Activated effector memory CD4-positive, alpha-beta T cell treated with Interleukin-2 at 50 U/mL for 16 hours (primary cell): Measurements from ENCODE around the gene ZNF22.

Experiments
- DNase-seq: peaks from one replicate; pipeline ENCODE4 v3.0.0-alpha.2; 2020

ZNF22 gene

GRCh38 chr10:44978213-44978569 is 22.5 kb upstream of the ZNF22 start:
- DNase-seq = no peak

- DNase-seq = no peak
Measured at GRCh38 chr10:44978570-44979280, 22.0 kb upstream of the ZNF22 start, which contains the start of gene DEPP1. DEPP1 (minus strand) TSS chr10:44978809; CDS start chr10:44978030, 779 bp downstream.

DNA sequence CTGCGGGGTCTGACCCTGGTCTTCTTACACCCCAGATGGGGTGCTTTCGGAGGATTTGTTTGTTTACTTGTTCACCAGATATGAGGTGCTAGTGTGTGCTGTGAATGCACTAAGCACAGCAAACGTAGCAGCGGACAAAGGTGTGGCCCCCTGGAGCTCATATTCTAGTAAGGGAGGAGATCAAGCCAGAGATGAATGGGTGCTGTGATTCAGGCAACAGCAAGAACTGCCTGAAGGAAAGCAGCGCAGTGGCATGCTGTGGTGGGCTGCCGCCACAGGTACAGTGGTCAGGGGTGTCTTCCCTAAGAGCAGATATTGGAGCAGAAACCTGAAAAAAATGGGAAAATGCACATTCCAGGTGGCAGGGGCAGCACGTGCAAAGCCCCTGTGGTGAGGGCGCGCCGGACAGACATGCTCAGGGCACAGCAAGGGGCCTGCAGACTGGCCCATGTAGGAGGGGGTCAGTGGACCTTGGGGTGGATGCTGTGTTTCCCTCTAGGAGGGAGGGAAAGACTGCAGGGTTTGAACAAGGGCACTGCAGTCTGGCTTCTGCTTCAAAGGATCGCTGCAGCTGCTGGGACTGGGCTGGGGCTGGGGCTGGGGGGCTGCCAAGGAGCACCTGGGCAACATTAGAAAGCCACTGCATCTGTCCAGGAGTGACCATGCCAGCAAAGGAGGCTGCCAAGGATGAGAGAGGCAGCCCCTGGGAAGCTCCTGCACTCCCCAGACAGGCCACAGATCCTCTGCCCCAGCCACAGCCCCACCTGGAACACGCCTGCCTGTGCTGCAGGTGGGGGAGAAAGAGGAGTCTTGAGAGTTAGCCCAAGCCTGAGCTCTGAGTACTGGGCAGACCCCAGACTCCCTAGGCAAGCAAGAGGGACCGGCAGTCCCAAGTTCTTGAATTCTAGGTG is 21.2 kb upstream of the ZNF22 start:
- no peak for DNase-seq

DNA sequence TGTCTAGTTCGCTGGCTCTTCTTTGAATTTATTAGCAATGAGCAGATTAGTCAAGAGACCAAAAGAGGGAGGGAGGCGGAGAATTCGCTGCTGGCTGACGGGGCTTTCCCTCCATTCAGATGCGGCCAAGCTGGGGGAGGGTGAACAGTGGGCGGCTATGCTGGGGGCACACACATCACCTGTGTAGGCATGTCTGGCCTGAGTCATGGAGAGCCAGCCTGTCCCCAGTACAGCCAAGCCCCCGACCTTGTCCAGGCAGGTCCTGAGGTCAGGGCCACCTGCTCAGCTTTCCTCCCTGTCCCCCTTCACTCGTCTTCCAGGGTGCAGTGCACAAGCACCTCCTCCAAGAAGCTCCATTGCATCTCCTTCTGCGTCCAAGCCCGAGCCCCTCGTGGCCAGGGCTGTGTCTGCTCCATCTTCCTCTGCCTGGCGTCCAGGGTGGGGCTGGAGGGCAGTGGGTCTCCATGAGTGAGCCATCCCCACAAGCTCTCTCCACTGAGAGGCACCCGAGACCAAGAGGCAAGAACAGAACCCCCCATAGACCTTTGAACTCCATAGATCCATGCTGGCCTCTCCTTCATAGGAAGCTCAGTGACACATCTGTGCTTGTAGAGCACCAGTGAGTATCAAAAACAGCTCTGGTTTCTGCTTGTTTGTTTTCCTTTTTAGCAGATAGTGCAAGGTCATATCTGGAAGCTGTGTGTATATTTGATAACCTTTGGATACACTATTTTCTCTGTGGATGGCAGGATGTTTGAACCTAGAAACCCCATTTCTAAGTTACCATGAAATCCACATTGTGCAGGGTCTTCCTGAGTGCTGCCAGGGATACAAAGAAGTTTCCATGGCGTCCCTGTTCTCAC is 20.2 kb upstream of the ZNF22 start:
- DNase-seq = no peak

DNA sequence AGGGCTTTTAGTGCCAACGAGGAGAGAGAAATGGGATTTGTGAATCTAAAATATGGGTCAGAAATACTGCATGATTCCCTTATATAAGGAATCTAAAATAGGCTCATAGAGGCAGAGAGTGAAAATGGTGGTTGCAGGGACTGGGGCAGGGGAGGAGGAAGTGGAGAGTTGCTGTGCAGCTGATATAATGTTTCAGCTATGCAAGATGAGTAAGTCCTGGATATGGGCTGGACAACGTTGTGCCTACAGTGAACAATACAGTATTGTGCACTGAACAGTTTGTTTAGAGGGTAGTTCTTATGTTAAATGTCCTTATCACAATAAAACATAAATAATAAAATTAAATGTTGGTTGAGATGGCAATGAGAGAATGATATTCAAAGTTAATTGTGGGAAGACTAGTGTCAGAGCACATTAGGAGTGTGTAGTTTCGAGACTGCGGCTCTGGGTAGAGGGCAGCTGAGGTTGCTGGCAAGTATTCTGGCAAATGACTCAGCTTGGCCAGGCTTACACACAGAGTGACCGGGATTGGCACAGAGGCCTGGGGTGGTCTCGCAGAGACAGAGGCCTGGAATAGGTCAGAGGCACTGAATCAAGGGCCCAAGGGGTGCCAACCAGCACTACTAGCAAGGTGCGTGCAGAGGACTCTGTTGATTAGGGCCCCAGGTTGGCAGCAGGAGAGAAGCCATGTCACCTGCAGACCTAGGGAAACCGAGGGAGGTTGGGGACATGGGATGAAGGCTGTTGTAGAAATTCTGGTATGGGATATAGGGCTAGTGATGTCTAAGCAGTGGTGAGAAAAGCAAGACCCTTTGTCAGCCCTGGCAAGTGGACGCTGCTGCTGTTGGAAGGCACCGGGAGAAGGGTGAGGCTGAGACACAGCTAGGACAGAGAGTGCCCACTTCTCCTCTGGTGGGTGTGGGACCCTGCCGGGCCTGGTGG is 19.3 kb upstream of the ZNF22 start:
- DNase-seq = no peak

- no peak for DNase-seq
Measured at GRCh38 chr10:44982114-44982460, 18.6 kb upstream of the ZNF22 start.

DNA sequence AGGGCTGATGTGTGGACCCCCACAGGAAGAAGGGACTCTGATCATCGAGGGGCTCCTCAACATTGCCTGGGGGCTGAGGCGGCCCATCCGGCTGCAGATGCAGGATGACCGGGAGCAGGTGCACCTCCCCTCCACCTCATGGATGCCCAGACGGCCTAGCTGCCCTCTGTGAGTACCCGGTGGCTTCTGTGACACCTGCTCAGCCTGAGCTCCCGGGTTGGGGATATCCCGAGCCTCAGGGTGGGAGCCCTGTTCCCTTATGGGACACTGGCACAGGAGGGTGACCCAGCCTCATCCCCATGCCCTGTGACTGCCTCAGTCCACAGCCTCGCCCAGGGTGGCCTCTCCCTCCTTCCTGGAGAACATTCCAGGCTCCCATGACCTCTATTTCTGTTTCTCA is 18.2 kb upstream of the ZNF22 start:
- no peak for DNase-seq

- no peak for DNase-seq
Measured at GRCh38 chr10:44983066-44983894, 17.4 kb upstream of the ZNF22 start.

DNA sequence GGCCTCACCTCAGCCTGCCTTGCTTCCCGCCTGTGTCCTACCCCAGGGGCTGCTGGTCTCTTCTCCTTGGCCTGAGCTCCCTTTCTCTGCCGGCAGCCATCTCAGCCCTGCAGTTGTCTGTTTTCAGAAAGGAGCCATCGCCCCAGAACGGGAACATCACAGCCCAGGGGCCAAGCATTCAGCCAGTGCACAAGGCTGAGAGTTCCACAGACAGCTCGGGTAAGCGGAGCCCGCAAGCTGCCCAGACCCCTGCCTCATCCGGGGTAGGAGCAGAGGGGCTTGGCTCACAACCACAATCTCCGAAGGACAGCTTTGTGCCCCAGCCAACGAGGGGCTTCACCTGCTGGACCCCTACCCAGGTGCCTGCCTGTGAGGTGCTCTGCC is 16.8 kb upstream of the ZNF22 start:
- DNase-seq = no peak

GRCh38 chr10:44984671-44985101 is 16.0 kb upstream of the ZNF22 start:
- DNase-seq = no peak

DNA sequence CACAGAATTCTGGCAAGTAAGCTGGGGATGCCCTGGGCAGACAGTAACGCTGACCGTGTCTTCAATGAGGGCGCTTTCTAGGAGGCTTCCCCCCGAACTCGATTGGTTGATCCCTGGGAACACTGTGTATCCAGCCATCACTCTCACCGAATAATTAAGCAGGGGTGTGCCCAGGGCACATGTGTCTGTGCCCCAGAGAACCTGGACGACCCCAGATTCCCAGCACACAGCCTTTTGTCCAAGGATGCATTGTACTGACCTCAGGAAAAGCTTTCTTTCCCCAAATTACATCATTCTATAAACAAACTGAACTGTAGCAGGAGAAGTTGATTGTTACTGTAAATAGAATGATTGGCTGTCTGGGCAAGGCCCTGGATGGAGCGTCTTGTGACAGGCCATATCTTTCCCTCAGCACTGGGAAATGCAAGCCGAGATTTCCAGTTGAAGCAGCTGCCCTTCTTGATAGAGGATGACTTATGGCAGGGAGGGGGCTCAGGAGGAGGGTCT is 15.5 kb upstream of the ZNF22 start:
- no peak for DNase-seq

GRCh38 chr10:44986179-44986578 is 14.5 kb upstream of the ZNF22 start:
- DNase-seq = no peak

- no peak for DNase-seq
Measured at GRCh38 chr10:44986670-44987069, 14.1 kb upstream of the ZNF22 start.

DNA sequence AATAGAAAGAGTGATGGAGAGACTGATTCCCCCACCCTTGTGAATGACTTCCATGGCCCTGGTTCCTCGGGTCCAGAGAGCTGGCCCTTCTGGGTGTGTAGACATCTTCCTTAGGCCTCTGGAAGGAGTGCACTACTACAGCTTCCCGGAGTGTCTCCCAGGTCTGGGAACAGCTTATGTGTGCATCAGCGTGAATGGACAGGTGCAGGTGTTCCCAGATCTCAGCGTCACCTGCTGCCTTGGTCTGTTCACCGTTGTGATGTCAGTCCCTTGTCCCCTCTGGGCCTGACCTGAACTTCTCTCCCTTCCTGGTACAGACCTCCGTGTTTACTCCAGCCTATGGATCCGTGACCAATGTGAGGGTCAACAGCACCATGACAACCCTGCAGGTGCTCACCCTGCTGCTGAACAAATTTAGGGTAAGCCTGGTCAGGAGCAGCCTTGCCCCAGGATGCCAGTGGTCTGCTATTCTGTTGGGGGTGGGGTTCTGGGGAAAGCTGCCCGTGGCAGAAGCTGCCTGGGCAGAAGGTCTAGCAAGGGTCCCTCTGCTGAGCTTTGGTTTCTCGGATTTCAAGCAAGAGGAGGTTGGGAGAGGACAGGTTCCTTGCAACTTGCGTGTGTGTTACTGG is 11.7 kb upstream of the ZNF22 start:
- DNase-seq = no peak

DNA sequence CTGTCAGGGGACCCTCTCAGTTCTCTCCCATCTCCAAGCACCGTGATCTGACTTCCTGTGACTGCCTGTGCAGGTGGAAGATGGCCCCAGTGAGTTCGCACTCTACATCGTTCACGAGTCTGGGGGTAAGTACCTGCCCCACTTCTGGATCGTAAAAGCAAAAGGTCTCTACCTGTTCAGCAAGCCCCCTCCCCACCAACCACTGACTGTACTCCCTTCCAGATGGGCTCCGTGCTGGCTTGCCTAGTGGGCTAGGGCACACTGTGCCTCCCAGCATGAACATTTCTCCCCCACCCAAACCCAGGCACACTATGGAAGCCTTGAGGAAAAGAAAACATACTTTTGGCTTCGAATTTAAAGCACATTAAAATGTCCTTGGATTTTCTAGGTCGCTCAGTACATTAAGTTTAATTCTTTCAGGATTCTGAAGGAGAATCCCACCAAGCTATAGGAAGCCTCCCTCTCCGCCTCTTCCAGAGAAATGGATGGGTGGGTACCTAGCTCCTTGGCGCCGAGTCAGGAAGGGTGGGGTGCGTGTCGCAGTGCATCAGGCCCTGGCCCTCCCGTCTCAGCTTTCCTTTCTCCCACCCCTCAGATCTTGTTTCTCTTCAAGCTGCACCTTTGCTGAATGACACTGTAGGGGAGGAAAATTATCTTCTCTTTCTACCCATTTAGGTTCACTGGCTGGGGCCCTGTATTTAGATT is 11.0 kb upstream of the ZNF22 start:
- DNase-seq = no peak

DNA sequence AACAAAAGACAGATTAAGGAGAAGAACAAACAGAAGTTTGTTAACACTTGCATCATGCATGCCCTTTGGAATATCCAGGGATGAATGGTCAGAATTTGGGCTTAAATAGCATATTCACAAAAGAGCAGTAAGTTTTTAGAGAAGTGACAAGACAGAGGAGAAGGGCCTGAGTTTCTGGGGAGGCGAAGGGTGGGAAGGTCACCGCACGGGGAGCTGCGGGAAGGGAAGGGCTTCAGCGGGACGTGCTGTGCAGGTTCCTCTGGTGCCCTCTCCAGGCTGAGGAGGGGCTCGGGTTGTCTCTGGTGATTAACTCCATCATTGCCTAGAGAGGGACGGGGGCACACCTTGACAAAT is 10.4 kb upstream of the ZNF22 start:
- no peak for DNase-seq

DNA sequence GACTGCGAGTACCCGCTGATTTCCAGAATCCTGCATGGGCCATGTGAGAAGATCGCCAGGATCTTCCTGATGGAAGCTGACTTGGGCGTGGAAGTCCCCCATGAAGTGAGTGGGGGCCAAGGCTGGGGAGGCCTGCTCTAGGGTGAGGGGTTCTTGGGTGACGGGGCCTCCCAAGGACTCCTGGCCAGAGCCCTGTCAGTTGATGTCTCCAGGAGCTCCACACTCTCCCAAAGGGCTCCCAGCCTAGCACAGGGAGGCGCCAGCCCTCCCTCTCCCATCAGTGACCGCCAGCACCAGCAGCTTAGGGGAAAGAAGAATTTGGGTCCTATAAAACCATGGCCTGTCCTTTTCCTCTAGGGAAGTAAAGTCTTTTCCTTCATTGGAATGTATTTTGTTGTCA is 9.8 kb upstream of the ZNF22 start:
- DNase-seq = no peak

DNA sequence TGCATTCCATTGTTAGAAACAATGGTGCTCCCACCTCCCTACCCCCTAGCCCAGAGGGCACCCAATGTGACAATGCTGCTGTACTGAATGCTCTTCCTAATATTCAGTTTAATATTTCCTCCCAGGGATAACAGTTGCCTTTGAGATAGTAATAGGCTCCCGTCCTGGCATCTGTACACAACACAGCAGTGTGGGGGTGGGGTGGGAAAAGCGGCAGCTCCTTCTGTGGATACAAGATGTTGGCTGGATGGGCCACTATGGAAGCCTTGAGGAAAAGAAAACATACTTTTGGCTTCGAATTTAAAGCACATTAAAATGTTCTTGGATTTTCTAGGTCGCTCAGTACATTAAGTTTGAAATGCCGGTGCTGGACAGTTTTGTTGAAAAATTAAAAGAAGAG is 9.2 kb upstream of the ZNF22 start:
- no peak for DNase-seq

DNA sequence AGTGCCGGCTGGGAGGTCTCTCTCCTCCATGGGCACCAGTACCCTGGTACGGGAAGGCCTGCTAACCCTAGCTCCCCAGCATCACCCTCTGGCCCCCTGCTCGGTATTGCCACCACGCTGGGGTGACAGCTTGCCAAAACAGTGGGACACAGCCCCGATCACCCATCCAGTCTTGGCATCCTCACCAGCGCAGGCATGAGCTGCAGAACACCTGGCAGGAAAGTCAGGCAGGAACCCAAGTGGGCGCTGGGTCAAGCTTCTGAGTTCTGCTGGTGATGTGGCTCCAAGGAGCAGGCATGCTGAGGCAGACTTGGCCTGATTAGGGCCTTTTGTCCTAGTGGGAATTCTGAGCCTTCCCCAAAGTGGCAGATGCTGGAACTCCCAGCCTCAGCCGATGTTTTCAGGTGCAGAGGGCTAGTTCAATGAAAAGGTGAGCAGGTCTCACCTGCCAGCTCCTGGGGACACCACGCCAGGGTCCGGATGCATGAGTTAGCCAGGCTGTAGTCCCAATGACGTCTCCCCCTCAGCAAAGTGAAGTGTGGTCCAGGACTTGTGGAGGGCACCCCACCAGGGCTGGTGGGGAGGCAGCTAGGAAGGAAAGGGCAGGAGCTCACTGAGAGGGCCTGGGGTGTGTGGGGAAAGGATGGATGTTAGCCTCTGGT is 8.5 kb upstream of the ZNF22 start:
- no peak for DNase-seq
